MM.1S (cell line): ENCODE results near the gene CACNB4.

ENCODE experiments used
- EZH2 ChIP-seq: fragments of 300-600 bp; sonication (generic); optimal IDR thresholded peaks from 2 replicates; pipeline ENCODE3; 2017; ENCODE audit warnings: low read depth, mild to moderate bottlenecking, antibody characterized with exemption, low read length, mixed read lengths
- EZH2phosphoT487 ChIP-seq: fragments of 300-600 bp; sonication (generic); IDR thresholded peaks from 2 replicates; pipeline ENCODE4 v1.6.1; 2018; ENCODE audit warnings: antibody characterized with exemption, low read length
- TF ChIP-seq, protein P1 (sequence below): fragments of 300-600 bp; sonication (generic); IDR thresholded peaks from 2 replicates; pipeline ENCODE4 v1.5.1; 2016; ENCODE audit warnings: antibody characterized with exemption, low read length, mixed read lengths

DNA sequence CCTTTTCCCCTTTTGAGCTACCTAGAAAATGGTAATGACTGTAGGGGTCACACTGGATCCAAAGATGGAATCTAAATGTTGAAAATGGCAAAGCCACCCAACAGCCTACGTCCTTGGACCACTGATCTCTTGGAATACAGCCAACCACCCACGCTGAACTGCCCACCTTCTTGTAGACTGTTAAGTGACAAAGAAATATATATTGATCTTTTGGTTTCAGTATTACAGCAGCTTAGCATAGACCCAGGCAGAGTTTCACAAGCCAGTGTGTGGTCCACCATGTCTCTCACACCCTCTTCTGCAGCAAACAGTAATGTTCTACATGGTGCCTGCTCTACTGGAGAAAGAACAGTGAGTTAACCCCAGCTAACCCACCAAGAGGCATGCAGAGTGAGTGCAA lies 20.2 kb downstream of the CACNB4 start:
- TF ChIP-seq, protein P1, sequence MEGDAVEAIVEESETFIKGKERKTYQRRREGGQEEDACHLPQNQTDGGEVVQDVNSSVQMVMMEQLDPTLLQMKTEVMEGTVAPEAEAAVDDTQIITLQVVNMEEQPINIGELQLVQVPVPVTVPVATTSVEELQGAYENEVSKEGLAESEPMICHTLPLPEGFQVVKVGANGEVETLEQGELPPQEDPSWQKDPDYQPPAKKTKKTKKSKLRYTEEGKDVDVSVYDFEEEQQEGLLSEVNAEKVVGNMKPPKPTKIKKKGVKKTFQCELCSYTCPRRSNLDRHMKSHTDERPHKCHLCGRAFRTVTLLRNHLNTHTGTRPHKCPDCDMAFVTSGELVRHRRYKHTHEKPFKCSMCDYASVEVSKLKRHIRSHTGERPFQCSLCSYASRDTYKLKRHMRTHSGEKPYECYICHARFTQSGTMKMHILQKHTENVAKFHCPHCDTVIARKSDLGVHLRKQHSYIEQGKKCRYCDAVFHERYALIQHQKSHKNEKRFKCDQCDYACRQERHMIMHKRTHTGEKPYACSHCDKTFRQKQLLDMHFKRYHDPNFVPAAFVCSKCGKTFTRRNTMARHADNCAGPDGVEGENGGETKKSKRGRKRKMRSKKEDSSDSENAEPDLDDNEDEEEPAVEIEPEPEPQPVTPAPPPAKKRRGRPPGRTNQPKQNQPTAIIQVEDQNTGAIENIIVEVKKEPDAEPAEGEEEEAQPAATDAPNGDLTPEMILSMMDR, result no peak
- no peak for TF ChIP-seq EZH2
- no peak for TF ChIP-seq EZH2phosphoT487
